HFF-Myc (cell line): ENCODE data around the gene IMMP2L.

Source experiments
- DNase-seq: peaks from one replicate; pipeline ENCODE4 v3.0.0-alpha.2; 2011; ENCODE audit warnings: low read depth; ENCODE audit errors: extremely low read depth
- H3K4me3 ChIP-seq: replicated peaks from 2 replicates; pipeline ENCODE4 v1.5.1; 2011; ENCODE audit warnings: low read depth, mild to moderate bottlenecking, control low read depth, low read length
- CTCF ChIP-seq: IDR thresholded peaks from 2 replicates; pipeline ENCODE4 v1.5.1; 2012; ENCODE audit warnings: mild to moderate bottlenecking, low read depth, low read length, control low read depth; ENCODE audit errors: missing control alignments

IMMP2L gene

GRCh38 chr7:110929480-110930249, 632.6 kb downstream of the IMMP2L start:
- no peak overlapping the region for H3K4me3 ChIP-seq
- no peak for DNase-seq
- no peak for TF ChIP-seq CTCF

- no peak for TF ChIP-seq CTCF
- no peak overlapping the region for H3K4me3 ChIP-seq
- DNase-seq: peak; percentile 10
Measured at GRCh38 chr7:110922906-110923305, 639.4 kb downstream of the IMMP2L start.

GRCh38 chr7:110921595-110922151, 640.6 kb downstream of the IMMP2L start:
- no peak overlapping the region for H3K4me3 ChIP-seq
- no peak for DNase-seq
- TF ChIP-seq CTCF: no peak

- H3K4me3 ChIP-seq: no peak overlapping the region
- DNase-seq: no peak
- TF ChIP-seq CTCF: no peak
Measured at GRCh38 chr7:110918949-110919548, 643.2 kb downstream of the IMMP2L start.

GRCh38 chr7:110914263-110914662, 648.0 kb downstream of the IMMP2L start:
- no peak overlapping the region for H3K4me3 ChIP-seq
- no peak for DNase-seq
- no peak for TF ChIP-seq CTCF

- TF ChIP-seq CTCF: no peak
- no peak for DNase-seq
- H3K4me3 ChIP-seq: no peak overlapping the region
Measured at GRCh38 chr7:110911632-110912031, 650.7 kb downstream of the IMMP2L start.
